HG03135 (cell line): ENCODE measurements around the gene CYB5B.

Source experiments
- ATAC-seq: cut with Tn5 transposase; IDR thresholded peaks from one replicate; pipeline ENCODE4 v1.9.1; 2021; ENCODE audit warnings: mild to moderate bottlenecking, moderate library complexity; ENCODE audit not compliant: unreplicated experiment

CYB5B gene

DNA sequence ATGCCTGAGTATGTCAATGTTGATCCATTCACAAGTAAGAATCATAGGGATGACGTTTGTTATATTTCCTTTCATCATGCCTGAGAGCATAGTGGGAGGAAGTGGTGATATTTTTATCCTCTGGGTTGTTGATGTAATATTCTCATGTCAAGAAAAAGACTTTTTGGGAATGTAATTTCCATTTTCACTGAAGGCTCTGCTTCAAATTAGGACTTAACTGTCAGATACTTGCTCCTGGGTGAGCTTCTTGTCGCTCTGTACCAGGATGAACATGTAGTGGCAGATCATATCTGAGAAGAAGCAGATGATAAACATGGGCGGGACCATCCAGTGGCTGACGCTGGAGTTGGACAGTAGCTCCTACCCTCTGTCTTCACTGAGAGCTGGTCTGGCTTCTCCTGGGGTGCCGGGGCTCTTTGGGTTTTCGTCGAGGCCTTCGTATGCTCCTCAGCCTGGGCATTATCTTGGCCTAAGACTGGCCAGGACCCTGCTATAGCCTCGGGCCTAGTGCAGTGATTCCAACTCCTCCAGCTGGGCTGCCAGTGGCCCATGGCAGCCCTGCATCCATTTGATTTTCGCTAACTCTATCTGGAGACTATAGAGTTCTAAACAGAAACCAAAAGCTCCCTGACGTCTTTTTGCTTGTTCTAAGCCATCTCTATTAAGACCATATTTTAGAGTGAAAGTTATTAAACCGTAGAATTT lies 19.7 kb downstream of the CYB5B start:
- ATAC-seq: no peak

DNA sequence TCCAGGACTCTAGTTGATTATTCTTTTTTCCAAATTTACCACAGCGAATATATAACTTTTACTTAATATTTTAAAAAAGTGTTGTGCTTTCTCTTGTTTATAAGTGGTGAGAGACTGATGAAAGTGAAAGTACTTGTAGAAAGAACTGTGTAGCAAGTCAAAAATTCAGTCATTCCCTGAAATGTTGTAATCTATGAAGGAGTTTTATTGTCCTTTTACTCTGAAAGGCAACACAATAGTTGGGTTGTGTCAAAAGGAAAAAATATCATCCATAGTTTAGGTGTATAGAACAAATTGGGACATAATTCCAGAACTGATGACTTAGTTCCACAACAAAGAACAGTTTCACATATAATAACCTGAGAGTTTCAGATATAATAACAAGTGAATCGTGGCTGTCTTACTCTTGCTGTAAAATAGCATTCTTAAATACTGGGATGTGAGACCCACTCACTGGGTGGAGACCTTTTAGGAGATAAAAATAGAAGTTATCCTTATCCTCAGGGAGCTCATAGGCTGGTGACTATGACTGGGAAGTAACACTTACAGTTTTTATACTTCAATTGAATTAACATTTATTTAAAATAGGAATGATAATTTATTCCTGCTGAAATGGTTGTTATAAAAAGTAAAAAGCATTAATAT lies 20.6 kb downstream of the CYB5B start:
- ATAC-seq: no peak

DNA sequence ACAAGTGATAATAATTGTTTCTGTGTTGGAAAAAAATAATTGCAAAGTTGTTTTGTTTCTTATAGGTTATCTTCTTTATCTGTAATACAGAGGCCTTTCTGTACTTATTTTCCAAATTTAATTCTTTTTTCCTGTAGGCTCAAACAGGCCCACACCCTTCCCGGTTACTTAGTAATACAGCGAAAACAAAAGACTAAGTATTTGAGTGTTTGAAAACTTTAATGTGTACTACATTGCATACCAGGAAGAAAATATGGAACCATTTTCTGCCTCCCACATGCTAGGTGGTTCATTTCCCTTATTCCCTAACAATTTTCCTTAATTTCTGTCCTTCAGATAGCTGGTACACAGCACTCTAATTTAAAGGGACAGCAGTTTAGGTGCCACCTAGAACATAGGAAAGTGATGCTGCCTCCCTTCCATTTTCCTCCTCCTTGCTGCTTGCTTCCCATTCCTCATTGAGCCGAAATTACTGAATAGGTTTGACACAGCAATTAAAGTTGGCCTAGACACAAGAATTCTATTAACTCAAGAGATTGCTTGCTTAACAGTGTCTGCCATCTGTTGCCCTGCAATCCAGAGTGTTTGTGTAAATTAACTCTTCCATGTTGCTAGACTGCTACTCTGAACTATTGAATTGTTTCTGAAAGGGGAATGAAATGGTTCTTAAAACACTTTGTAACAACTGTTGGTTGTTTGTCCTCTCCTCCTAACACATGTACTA lies 24.2 kb downstream of the CYB5B start:
- no peak for ATAC-seq

DNA sequence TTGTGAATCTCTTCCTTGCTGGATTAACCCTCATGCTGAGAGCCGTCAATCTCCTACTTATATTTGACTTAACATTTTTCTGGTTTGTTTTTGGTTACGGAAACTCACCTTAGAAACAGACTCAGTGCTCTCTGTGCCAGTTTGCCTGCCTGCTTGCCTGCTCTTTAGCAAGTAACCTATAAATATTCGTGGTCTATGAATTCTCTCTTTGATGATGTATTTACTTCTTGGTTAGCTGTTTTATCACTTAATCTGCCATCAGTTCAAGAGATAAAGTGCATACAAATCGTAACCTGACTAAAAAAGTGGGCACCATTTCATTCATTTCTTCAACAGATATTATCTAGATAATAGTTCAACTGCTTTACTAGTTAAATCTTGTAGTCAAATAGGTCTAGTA lies 26.7 kb downstream of the CYB5B start:
- no peak for ATAC-seq

DNA sequence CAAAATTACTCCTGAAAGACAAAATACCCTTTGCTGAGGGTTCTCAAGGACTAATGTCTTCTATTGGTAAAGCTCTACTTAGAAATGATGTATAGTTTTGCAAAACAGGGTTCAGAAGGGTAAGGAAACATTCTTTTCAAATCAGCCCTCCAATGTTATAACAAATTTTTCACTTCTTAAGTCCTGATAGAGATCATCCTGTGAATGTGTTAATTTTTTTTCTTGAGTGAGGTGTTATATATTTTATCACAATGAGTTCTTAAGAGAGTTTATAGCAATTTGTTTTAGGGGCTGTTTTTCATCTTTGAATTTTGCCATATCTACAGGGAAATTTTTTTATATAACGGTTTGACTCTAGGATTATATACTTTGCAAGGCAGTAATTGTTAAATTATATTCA lies 29.5 kb downstream of the CYB5B start:
- no peak for ATAC-seq

DNA sequence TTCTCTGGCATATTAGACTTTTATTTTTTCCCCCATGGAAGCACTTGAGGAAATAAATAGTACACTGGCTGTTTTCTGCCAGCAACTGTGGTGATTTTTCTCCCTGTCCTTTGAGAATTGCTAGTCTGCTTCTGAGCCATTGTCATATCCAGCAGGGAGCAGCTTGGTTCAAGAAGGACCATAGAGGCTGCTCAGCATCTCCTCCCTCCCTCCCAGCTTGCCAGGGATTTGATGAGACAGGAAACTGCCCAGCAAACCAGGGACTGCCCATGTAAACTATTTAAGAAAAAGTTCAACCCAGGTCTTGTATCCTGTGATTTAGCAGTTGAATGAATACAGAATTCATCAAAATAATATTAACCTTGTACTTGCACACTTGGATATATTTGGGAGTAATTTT lies 39.5 kb downstream of the CYB5B start:
- no peak for ATAC-seq

DNA sequence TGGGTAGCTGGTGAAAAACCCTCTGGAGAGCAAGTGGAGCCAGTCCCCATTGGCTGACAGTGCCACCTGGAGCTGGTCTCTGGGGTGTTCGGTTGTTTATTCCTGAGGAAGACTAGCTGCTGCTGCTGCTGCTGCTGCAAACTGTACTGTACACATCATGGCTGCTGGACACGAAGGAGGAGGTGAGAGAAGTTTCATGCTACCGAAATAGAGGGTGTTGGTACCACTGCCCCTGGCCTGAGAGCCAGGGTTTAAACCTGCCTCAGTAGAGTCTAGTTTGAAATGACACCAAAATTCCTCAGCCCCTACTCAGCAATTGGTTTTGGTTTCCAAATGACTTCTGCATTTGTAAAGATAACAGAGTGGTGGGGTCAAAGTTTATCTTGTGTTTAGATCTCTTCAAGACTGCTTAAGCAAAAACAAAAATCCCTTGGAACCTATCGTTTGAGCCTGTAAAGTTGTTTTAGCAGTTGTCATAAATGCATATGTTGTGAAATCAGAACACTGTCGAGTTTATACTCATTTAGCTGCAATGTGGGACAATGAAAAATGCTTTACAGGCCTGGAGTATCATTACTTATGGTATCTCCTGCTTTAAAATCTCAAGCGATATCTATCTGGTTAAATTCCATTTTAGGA lies 40.8 kb downstream of the CYB5B start:
- no peak for ATAC-seq

DNA sequence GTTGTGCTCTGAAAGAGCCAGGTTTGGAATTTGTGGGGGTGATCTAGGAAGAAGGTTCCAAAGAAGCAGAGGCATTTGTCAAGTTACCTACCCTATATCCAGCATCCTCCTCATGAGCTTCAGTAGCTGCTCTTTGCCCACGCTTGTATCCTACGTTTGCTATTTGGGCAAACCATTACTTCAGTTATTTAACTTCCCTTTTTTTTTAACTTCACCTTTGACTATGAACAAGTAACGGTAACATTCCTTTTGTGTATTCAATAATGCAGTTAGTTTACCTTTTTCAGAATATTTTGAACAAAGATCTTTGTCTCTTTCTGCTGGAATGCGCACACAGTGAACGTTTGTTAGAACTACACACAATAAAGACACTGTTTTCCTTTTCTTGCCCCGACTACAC lies 41.5 kb downstream of the CYB5B start:
- no peak for ATAC-seq

DNA sequence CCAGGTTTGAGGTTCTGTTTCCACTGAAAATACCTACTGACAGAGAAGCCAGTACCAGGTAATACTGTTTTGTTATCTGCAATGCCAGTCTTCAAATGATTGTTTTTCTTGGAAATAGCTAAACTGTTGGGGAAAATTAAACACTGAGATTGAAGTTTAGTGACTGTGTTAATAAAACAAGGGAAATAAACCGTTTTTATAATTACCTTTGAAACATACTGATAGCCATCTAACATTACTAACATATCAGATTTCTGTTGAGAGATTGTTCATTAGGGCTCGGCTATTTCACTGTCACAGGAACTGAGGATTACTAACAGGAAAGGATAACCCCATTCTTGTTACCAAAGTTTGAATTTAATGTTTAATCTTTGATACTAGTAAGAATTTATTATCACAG lies 42.1 kb downstream of the CYB5B start:
- no peak for ATAC-seq

DNA sequence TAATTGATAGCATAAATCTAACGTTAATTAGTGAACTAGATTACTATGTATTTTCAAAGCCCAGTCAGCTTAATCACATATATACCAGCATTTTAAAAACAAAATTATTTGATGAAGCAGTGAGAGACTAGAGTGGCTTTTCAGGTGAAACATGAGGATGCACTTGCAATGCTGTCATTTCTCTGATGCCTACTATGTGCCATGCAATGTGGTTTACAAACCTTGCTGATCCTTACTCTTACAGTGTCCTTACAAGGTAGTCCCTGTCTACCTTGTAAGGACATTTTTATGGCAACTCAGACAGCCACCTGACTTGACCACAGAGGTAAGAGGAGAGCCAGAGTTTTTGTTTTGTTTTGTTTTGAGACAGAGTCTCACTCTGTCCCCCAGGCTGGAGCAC lies 42.7 kb downstream of the CYB5B start:
- no peak for ATAC-seq

DNA sequence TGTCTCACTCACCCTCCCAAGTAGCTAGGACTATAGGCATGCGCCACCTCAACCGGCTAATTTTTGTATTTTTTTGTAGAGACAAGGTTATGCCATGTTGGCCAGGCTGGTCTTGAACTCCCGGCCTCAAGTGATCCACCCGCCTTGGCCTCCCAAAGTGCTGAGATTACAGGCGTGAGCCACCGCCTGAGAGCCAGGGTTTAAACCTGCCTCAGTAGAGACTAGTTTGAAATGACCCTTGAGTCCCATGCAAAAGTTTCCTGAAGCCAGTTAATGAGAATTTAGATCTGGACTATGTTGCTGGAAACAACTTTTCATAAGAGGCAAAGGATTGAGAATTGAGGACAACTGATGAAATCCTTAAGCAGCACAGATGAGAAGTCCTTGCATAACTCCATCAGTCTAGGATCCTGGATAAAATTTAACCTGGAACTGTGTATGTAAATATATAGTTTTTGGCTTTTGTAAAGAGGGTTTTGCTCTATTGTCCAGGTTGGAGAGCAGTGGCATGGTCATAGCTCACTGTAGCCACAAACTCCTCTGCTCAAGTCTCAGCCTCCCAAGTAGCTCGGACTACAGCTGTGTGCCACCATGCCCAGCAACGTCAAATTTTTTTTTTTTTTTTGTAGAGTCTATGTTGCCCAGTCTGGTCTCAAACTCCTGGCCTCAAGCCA lies 43.2 kb downstream of the CYB5B start:
- no peak for ATAC-seq

DNA sequence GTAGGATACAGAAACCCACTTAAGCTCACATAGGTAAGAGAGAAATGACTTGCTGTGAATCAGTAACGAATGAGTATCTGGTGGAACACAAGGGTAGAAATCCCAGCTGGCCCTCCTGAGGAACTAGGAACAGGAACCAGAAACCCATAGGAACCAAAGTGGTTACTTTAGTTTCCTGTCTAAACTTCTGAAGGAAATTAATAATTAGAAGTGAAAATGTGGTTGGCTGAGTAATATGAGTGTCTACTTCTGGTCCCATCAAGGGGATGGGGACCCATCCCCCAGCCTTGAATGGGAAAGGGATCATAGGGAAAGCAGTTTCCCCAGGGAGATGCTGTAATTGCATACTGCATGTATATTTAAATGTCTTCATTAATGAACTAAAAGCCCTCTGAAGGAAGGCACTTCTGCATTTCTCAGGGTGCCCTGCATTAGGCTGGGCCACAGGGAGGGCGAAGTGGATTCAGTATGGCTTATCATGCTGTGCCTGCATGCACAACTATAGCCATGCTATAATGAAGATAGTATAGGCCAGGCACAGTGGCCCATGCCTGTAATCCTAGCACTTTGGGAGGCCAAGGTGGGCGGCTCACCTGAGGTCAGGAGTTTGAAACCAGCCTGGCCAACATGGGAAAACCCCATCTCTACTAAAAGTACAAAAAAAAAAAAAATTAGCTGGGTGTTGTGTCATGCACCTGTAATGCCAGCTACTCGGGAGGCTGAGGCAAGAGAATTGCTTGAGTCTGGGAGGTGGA lies 45.6 kb downstream of the CYB5B start:
- ATAC-seq: peak; percentile 68

DNA sequence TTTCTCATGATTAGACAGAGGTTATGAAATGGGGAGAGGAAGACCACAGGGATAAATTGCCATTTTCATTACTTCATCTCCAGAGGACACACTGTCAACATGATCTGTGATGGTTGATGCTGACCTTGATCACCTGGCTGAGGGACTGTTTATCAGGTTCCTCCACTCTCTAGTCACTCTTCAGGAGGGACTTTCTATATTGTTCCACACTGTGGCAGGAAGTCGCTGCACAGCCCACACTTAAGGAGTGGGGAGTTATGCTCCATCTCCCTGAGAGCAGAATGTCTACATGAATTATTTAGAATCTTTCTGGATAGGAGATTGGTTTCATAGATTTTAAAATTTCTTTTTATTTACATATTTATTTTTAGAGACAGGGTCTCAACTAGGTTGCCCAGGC lies 46.7 kb downstream of the CYB5B start:
- ATAC-seq: no peak

DNA sequence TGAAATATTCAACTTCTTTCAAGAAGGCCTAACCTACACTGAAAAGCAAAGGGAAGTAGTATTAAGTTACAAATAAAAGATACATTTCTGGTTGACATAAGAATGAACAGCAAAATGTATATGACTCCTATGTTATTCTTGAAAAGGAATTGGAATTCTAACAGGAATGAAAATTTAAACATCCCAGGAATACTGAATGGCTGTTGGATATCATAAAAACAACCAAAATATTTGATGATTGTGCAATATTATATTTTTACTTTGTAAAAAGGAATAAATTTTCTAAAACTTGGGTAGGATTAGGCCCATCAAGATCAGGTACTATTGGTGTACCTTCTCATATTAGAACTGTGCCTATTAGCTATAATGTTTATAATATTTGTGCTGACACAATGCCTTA lies 50.0 kb downstream of the CYB5B start:
- ATAC-seq: no peak

DNA sequence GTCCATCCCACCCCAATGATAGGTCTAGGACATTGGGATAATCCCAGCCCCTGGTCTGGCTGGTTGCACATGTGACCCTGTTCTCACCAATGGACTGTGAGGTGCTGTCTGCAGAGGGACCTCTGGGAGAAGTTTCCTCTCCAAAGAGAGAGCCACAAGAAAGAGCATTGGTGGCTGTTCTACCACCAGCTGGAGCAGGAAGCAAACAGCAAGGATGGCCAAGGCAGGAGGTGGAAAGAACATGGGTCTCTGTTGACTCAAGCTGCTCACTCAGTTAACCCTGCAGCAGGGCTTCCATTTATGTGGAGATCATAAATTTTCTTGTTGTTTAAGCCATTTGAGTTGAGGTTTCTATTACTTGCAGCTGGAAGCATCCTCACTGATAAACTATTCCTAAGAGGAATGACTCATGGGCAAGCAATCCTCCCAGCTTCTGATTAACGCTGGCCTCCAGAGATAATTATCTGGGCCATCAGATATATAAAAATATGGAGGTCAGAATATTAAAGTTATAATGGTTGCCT lies 52.6 kb downstream of the CYB5B start:
- ATAC-seq: no peak

DNA sequence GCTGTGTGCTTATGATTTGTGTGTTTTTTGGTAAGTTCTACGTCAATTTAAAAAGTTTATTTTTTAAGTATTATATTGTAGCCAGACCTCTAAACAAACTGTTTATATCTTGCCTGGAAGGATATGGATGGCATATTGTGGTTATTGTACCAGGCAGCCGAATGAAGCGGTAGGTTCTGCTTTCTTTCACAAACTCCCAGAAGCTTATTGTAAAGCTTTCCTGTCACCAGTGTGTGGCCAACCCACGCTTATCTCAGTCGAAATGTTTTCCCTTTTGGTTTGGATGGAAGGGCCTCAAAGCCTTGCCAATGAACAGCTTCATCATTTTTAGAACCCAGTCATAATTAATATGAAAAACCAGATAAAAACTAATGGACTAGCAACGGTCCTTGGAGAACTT lies 53.1 kb downstream of the CYB5B start:
- ATAC-seq: no peak

DNA sequence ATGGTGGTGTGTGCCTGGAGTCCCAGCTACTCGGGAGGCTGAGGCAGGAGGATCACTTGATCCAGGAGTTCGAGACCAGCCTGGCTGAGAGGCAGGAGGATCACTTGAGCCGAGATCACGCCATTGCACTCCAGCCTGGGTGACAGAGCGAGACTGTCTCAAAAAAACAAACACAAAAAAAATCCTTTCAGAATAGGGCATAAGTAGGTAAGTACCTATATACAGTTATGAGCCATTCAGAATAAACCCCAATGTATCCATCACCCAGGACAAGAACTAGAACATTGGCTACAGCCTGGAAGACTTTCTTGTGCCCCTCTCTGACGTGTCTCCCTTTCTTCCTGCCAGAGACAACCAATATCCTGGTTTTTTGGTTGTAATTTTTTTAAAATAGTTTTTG lies 54.3 kb downstream of the CYB5B start:
- no peak for ATAC-seq

DNA sequence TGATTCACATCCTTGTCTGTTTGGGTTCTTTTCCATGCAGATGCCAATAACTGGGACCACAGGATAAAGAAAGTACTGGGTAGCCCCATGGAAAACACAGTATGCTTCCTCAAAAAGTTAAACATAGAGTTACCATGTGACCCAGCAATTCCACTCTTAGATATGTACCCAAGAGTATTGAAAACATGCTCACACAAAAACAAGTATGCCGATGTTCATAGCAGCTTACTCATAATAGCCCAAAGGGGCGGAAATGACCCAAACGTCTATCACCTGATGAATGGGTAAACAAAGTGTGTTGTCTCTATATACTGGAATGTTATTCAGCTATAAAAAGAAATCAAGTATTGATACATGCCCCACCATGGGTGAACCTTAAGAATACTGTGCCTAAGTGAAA lies 55.4 kb downstream of the CYB5B start:
- ATAC-seq: no peak

DNA sequence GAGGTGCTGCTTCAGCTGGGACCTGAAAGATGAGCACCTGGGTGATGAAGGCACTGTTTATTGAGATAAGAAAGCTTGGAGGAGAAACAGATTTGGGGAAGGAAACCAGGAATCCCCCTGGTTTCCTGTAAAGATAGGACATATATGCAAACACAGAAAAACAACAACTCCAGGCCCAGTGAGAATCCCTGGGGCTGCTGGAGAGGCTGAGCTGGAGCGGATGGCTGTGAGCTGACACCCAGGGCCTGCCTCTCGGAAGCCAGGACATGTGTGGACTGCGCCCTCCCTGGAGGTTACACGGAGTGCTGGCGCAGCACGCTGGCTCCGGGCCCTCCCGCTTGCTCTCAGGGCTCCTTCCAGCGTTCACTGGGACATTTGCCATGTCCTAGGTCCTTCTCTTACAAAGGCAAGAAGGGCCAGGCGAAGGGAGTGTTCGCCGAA lies 57.5 kb downstream of the CYB5B start:
- no peak for ATAC-seq

DNA sequence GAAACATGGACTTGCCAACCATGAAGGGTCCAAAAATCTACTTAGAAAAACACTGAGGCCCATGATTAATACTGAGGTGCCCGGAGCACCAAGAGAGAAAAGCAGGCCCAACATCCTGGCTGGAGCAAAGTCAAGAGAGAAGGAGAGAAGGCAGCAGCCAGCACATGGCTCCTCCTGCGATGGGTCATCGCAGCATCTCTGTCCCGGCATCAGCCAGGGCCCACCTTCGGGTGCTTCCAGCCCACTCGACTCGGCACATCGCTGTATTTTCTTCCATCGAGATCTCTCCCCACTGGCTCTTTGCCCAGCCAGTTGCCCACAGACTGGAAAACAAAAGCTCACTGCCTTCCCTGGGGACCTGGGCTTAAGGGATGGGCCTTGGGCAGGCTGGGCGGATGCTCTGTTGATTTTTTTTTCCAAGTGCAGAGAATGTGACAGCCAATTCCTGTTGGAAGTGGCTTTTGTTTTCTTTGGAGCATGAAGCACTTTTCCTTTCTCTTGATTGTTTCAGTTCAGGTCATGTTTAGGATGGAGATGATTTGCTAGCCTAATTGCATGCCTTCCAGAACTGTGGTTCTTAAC lies 58.1 kb downstream of the CYB5B start:
- no peak for ATAC-seq
